ENCODE results near the gene AFF1. TPM values are rescaled to one million over a fixed set of nuclear protein-coding genes. Genes with fewer than 3 reads are reported as not detected.
A peak's percentile ranks its signal among the peaks of the same experiment; 100 is the strongest.

AFF1 gene
- total RNA-seq, 4 donors from 2014 or later = 155 to 238 (median 192) TPM

- H3K27ac ChIP-seq = peak overlapping the region; percentile 56 to 76 (median 73)
- peaks cover 33 to 48% of the 10 kb centered on the region in 2 donors for H3K4me1 ChIP-seq
- peak in 1 of 2 donors; percentile 13 for TF ChIP-seq POLR2A (IDR thresholded peaks at IDR 0.05)
- TF ChIP-seq CTCF (IDR thresholded peaks at IDR 0.05) = no peak
- H3K4me3 ChIP-seq (replicated peaks in 1 of 3) = no peak overlapping the region
- WGBS, 2 donors = 30 to 43% methylated on average over 7 of the region's 7 CpGs
- no peaks in the 10 kb centered on the region for H3K9me3 ChIP-seq
- H3K36me3 ChIP-seq = peaks cover 37 to 54% of the 10 kb centered on the region in 2 donors
- intact Hi-C loops (cut with DNase I) = no loop called here
- no peaks in the 10 kb centered on the region for H3K27me3 ChIP-seq
- DNase-seq = peak; percentile 78
Measured at GRCh38 chr4:87130985-87131703, 196.3 kb downstream of the AFF1 start.

GRCh38 chr4:87132035-87132434 lies 197.2 kb downstream of the AFF1 start:
- Histone ChIP-seq H3K36me3 (peaks cover 41 to 54% of the 10 kb centered on the region in 2 donors), H3K27ac (peak overlapping the region; percentile 38 to 73 (median 69)), H3K4me3 (replicated peaks in 1 of 3) (no peak overlapping the region), H3K4me1 (peaks cover 30 to 45% of the 10 kb centered on the region in 2 donors), H3K27me3 (no peaks in the 10 kb centered on the region), H3K9me3 (no peaks in the 10 kb centered on the region)
- no peak for TF ChIP-seq CTCF (IDR thresholded peaks at IDR 0.05)
- no peak for TF ChIP-seq POLR2A (IDR thresholded peaks at IDR 0.05)
- intact Hi-C loops (cut with DNase I) = no loop called here
- no peak for DNase-seq
- 84 to 92% methylated on average over 8 of the region's 8 CpGs for WGBS, 2 donors

- DNase-seq = no peak
- Histone ChIP-seq H3K27me3 (no peaks in the 10 kb centered on the region), H3K27ac (peak overlapping the region; percentile 38 to 73 (median 69)), H3K36me3 (peaks cover 39 to 47% of the 10 kb centered on the region in 2 donors), H3K9me3 (no peaks in the 10 kb centered on the region), H3K4me3 (replicated peaks in 1 of 3) (no peak overlapping the region), H3K4me1 (peaks cover 30 to 45% of the 10 kb centered on the region in 2 donors)
- WGBS, 2 donors = 73 to 74% methylated on average over 2 of the region's 2 CpGs
- no peak for TF ChIP-seq CTCF (IDR thresholded peaks at IDR 0.05)
- no peak for TF ChIP-seq POLR2A (IDR thresholded peaks at IDR 0.05)
- intact Hi-C loops (cut with DNase I) = no loop called here
Measured at GRCh38 chr4:87133183-87133582, 198.4 kb downstream of the AFF1 start.

GRCh38 chr4:87134122-87134521 lies 199.3 kb downstream of the AFF1 start:
- Histone ChIP-seq H3K9me3 (no peaks in the 10 kb centered on the region), H3K36me3 (peaks cover 33 to 47% of the 10 kb centered on the region in 2 donors), H3K4me1 (peaks cover 29 to 43% of the 10 kb centered on the region in 2 donors), H3K27me3 (no peaks in the 10 kb centered on the region), H3K27ac (peak overlapping the region in 2 of 3 donors; percentile 38 to 69), H3K4me3 (replicated peaks in 1 of 3) (no peak overlapping the region)
- WGBS, 2 donors = 64 to 96% methylated on average over 3 of the region's 3 CpGs
- DNase-seq = no peak
- TF ChIP-seq POLR2A (IDR thresholded peaks at IDR 0.05) (no peak), CTCF (IDR thresholded peaks at IDR 0.05) (no peak)
- intact Hi-C loops (cut with DNase I) = no loop called here

- Histone ChIP-seq H3K36me3 (peaks cover 11 to 21% of the 10 kb centered on the region in 2 donors), H3K4me1 (no peaks in the 10 kb centered on the region), H3K27ac (peak overlapping the region in 1 of 3 donors; percentile 24), H3K9me3 (no peaks in the 10 kb centered on the region), H3K27me3 (no peaks in the 10 kb centered on the region), H3K4me3 (replicated peaks in 1 of 3) (no peak overlapping the region)
- intact Hi-C loops (cut with DNase I) = no loop called here
- no peak for DNase-seq
- 60 to 72% methylated on average over 3 of the region's 3 CpGs for WGBS, 2 donors
- TF ChIP-seq CTCF (IDR thresholded peaks at IDR 0.05) (no peak), POLR2A (IDR thresholded peaks at IDR 0.05) (no peak)
Measured at GRCh38 chr4:87141428-87141827, 206.6 kb downstream of the AFF1 start.

Data from thyroid gland (tissue), 4 donors.